ENCODE measurements around the gene FAM131B. TPM values are rescaled to one million over a fixed set of nuclear protein-coding genes. Genes with fewer than 3 reads are reported as not detected.

The FAM131B gene
- total and polyA plus RNA-seq, 9 of the 15 experiments (the other 6 are each of a cell fraction or from before 2014, with no cell fraction given), result 0.03 to 0.04 TPM; not detected in 7

DNA sequence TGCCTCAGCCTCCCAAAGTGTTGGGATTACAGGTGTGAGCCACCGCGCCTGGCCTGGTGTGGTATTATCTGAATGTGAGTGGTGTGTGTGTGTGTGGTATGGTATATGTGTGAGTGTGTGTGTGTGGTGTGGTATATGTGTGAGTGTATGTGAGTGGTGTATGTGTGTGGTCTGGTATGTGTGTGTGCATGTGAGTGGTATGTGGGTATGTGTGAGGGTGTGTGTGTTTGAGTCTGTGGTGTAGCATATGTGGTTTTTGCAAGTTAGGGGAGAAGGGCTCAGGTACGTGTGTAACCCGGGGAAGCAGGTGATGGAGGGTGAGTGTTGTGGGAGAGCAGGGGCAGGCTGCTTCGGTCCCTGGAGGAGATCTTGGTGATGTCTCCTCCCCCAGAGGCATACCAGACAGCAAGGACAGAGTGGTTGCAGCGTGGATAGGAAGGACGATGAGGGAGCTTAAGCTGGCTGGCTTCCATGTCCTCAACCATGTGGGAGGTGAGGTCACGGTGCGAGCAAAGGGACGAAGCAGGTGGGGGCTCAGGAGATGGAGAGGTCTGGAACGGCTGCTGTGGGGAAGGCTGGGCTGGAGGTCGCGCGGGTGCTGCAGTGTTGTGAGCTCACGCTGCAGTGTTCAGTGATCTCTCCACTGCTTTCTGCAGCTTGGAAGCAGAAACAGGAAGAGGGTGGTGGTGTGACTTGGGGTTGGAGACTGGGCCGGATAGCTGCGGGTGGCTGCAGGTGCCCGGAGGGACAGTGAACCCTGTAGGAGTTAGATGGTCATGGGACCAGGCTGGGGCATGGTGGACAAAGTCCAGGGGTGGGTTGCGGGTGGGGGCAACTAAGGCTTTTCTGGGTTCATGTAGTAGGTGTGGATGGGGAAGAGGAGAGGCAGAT, 23.6 kb upstream of the FAM131B start (continued):
- TF ChIP-seq TEAD2 (tag; IDR thresholded peaks at IDR 0.05), result no peak
- TF ChIP-seq, protein P1, sequence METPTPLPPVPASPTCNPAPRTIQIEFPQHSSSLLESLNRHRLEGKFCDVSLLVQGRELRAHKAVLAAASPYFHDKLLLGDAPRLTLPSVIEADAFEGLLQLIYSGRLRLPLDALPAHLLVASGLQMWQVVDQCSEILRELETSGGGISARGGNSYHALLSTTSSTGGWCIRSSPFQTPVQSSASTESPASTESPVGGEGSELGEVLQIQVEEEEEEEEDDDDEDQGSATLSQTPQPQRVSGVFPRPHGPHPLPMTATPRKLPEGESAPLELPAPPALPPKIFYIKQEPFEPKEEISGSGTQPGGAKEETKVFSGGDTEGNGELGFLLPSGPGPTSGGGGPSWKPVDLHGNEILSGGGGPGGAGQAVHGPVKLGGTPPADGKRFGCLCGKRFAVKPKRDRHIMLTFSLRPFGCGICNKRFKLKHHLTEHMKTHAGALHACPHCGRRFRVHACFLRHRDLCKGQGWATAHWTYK (CRISPR knock-in tag; IDR thresholded peaks at IDR 0.05), result no peak
- 0 out of 4 replicates have a peak, but pooled peaks of 1 of the 2 experiments have one; percentile 24 for TF ChIP-seq MCM7 (IDR thresholded peaks at IDR 0.05)
- TF ChIP-seq FOXK1 (CRISPR knock-in tag; IDR thresholded peaks at IDR 0.05; ENCODE audit: borderline replicate concordance), result no peak
- TF ChIP-seq SFPQ (IDR thresholded peaks at IDR 0.05; ENCODE audit: low read depth, low read length), result no peak
- TF ChIP-seq CREBBP (IDR thresholded peaks at IDR 0.05; ENCODE audit: low read depth, low read length), result no peak
- no peak for TF ChIP-seq ZNF696 (CRISPR knock-in tag; conservative IDR thresholded peaks at IDR 0.05)
- TF ChIP-seq TEAD4 (IDR thresholded peaks at IDR 0.05; ENCODE audit: low read length), result no peak
- no peak for TF ChIP-seq TEAD4 (CRISPR knock-in tag; IDR thresholded peaks at IDR 0.05; ENCODE audit: borderline replicate concordance)
- no peak for TF ChIP-seq RBM39 (optimal IDR thresholded peaks at IDR 0.05; ENCODE audit: low read depth, low read length)
- TF ChIP-seq, protein P2, sequence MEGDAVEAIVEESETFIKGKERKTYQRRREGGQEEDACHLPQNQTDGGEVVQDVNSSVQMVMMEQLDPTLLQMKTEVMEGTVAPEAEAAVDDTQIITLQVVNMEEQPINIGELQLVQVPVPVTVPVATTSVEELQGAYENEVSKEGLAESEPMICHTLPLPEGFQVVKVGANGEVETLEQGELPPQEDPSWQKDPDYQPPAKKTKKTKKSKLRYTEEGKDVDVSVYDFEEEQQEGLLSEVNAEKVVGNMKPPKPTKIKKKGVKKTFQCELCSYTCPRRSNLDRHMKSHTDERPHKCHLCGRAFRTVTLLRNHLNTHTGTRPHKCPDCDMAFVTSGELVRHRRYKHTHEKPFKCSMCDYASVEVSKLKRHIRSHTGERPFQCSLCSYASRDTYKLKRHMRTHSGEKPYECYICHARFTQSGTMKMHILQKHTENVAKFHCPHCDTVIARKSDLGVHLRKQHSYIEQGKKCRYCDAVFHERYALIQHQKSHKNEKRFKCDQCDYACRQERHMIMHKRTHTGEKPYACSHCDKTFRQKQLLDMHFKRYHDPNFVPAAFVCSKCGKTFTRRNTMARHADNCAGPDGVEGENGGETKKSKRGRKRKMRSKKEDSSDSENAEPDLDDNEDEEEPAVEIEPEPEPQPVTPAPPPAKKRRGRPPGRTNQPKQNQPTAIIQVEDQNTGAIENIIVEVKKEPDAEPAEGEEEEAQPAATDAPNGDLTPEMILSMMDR (IDR thresholded peaks at IDR 0.05 in 2 of 3, conservative IDR thresholded peaks at IDR 0.05 in 1 of 3; ENCODE audit: insufficient read depth in 2 of 3, low read depth in 1 of 3, low read length in 3 of 3), result no peak
- TF ChIP-seq ETV5 (CRISPR knock-in tag; IDR thresholded peaks at IDR 0.05; ENCODE audit: low read depth), result no peak
- TF ChIP-seq, protein P3, sequence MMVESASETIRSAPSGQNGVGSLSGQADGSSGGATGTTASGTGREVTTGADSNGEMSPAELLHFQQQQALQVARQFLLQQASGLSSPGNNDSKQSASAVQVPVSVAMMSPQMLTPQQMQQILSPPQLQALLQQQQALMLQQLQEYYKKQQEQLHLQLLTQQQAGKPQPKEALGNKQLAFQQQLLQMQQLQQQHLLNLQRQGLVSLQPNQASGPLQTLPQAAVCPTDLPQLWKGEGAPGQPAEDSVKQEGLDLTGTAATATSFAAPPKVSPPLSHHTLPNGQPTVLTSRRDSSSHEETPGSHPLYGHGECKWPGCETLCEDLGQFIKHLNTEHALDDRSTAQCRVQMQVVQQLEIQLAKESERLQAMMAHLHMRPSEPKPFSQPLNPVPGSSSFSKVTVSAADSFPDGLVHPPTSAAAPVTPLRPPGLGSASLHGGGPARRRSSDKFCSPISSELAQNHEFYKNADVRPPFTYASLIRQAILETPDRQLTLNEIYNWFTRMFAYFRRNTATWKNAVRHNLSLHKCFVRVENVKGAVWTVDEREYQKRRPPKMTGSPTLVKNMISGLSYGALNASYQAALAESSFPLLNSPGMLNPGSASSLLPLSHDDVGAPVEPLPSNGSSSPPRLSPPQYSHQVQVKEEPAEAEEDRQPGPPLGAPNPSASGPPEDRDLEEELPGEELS (CRISPR knock-in tag; IDR thresholded peaks at IDR 0.05; ENCODE audit: borderline replicate concordance), result no peak
- TF ChIP-seq CBX8 (IDR thresholded peaks at IDR 0.05; ENCODE audit: borderline replicate concordance, extremely low read depth, low read depth, low read length, poor library complexity, severe bottlenecking), result no peak
- no peak for TF ChIP-seq HDAC2 (IDR thresholded peaks at IDR 0.05)
- TF ChIP-seq, protein P4, sequence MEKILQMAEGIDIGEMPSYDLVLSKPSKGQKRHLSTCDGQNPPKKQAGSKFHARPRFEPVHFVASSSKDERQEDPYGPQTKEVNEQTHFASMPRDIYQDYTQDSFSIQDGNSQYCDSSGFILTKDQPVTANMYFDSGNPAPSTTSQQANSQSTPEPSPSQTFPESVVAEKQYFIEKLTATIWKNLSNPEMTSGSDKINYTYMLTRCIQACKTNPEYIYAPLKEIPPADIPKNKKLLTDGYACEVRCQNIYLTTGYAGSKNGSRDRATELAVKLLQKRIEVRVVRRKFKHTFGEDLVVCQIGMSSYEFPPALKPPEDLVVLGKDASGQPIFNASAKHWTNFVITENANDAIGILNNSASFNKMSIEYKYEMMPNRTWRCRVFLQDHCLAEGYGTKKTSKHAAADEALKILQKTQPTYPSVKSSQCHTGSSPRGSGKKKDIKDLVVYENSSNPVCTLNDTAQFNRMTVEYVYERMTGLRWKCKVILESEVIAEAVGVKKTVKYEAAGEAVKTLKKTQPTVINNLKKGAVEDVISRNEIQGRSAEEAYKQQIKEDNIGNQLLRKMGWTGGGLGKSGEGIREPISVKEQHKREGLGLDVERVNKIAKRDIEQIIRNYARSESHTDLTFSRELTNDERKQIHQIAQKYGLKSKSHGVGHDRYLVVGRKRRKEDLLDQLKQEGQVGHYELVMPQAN (IDR thresholded peaks at IDR 0.05; ENCODE audit: borderline replicate concordance), result 0 out of 2 replicates have a peak, but pooled peaks have one; percentile 32
- no peak for TF ChIP-seq ZKSCAN8 (CRISPR knock-in tag; IDR thresholded peaks at IDR 0.05)
